Heart right ventricle (tissue), 16 donors: ENCODE data around the gene MAFG. TPM values are rescaled to one million over a fixed set of nuclear protein-coding genes. Genes with fewer than 3 reads are reported as not detected.
A peak's percentile ranks its signal among the peaks of the same experiment; 100 is the strongest.

ENCODE experiments used
- ATAC-seq, 8 donors: fragments of 200-7000 bp; cut with Tn5 transposase; one replicate each; pipeline ENCODE4 v1.9.1; 2020; ENCODE audit warnings: mild to moderate bottlenecking in 8 of 8, moderate library complexity in 8 of 8, moderate number of reproducible peaks in 1 of 8
- DNase-seq, 2 donors: peaks; one replicate each; pipeline ENCODE4 v3.0.0-alpha.2; 2020
- H3K27ac ChIP-seq, 10 donors: fragments of 200-600 bp; sonication (generic) in 2 of 10; one replicate each; pipeline versions ENCODE4 v1.5.0 to v1.8.0; 2020 to 2022; ENCODE audit warnings: mild to moderate bottlenecking in 3 of 10
- H3K27me3 ChIP-seq, 7 donors: fragments of 200-600 bp; one replicate each; pipeline ENCODE4 v1.8.0; 2021 to 2022; ENCODE audit warnings: mild to moderate bottlenecking in 2 of 7
- H3K36me3 ChIP-seq, 9 donors: fragments of 200-600 bp; sonication (generic) in 1 of 9; one replicate each; pipeline versions ENCODE4 v1.5.0 to v1.8.0; 2020 to 2022; ENCODE audit warnings: mild to moderate bottlenecking in 2 of 9
- H3K4me1 ChIP-seq, 9 donors: fragments of 200-600 bp; sonication (generic) in 1 of 9; one replicate each; pipeline versions ENCODE4 v1.5.0 to v1.8.0; 2020 to 2022; ENCODE audit warnings: mild to moderate bottlenecking in 4 of 9
- H3K4me3 ChIP-seq, 10 donors: fragments of 200-600 bp; sonication (generic) in 2 of 10; one replicate each; pipeline versions ENCODE4 v1.5.0 to v1.8.0; 2020 to 2022; ENCODE audit warnings: mild to moderate bottlenecking in 7 of 10, moderate library complexity in 2 of 10
- H3K9me3 ChIP-seq, 11 donors: fragments of 200-600 bp in 10 of 11; sonication (generic) in 2 of 11; one replicate each; pipeline versions ENCODE4 v1.5.0 to v1.8.0; 2013 to 2022; ENCODE audit warnings: mild to moderate bottlenecking in 2 of 11, control low read depth in 1 of 11, moderate library complexity in 1 of 11
- WGBS, 2 donors: extraction: QIAGEN DNeasy Blood & Tissue Kit; methylation state at CpG; one replicate each; pipeline ENCODE4 v1.1.7; 2013; ENCODE audit warnings: inconsistent platforms in 1 of 2; 5-methylcytosine and 5-hydroxymethylcytosine counted together
- intact Hi-C, 10 donors: fragments of 100-400 bp; cut with DNase I; formaldehyde crosslinking; loops; one replicate each; pipeline versions ENCODE4 v1.11.1 to v1.14.2; 2022
- polyA plus RNA-seq, 2 donors: library from polyadenylated mRNA; stranded (reverse); fragments of 200-250 nt; gene quantifications; one replicate each; pipeline ENCODE4 v1.2.3, GENCODE V29; 2013
- total RNA-seq, 10 donors: library from RNA; stranded (reverse); fragmentation: NEBNext Ultra II Directional in 3 of 10; extraction: Animal tissue kit (Norgen Biotek cat#: 25700) in 3 of 10; gene quantifications; one replicate each; pipeline versions ENCODE4 v1.2.1 to v1.2.4, GENCODE V29; 2021 to 2023
- TF ChIP-seq, protein P1 (sequence below), 9 donors: fragments of 200-600 bp; sonication (generic) in 2 of 9; IDR thresholded peaks; one replicate each; pipeline versions ENCODE4 v1.5.0 to v1.8.0; 2021 to 2022; ENCODE audit warnings: antibody characterized with exemption in 9 of 9, mild to moderate bottlenecking in 5 of 9, moderate library complexity in 1 of 9
- donor health status: Arrhythmogenic right ventricular cardiomyopathy.
- donor health status: ischemic (EF 13 %, LVEDD 7.1; RV severe dilation, severe dysfunction).
- donor health status: healthy with polysubstance abuse.
- donor health status: DM: no; HTN: yes; CAD: no.
- donor health status: DM: no; HTN: no; CAD: no.
- donor health status: ischemic (EF 25% LVEDD 6.9; RV normal size, moderate dysfunction).
- donor health status: ischemic (EF 25% LVEDD 5.7; RV mildly dilated, moderate dysfunction).
- donor health status: healthy.
- donor health status: DM: yes; HTN: yes; CAD: no.
- donor health status: Ischemic cardiomyopathy.
- donor health status: ischemic (EF 35%, LVEDD 5.7; RV mildly dilated, moderate dysfunction).
- donor health status: nonischemic (EF 11% LVEDD 7.7; RV severe dilation, severe dysfunction).
- donor health status: DM: yes; HTN: yes; CAD: no.
- donor health status: PGD.
- donor health status: ischemic (EF 29% LVEDD 5.4; RV normal size, mild dysfunction).
- donor health status: nonischemic (EF 23%, LVEDD 6.1; RV moderate dilation, normal function).

Gene MAFG
- total and polyA plus RNA-seq, 12 donors, result 10.5 to 30.9 (median 15.7) TPM

DNA sequence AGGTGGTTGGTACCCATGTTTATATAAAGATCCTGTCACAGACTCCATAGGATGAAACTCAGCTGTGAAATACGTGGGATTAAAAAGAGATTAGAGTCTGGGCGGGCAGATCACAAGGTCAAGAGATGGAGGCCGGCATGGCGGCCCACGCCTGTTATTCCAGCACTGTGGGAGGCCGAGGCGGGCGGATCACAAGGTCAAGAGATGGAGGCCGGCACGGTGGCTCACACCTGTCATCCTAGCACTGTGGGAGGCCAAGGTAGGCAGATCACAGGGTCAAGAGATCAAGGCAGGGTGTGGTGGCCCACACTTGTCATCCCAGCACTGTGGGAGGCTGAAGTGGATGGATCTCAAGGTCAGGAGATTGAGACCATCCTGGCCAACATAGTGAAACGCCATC, 32.1 kb downstream of the MAFG start:
- TF ChIP-seq, protein P1, sequence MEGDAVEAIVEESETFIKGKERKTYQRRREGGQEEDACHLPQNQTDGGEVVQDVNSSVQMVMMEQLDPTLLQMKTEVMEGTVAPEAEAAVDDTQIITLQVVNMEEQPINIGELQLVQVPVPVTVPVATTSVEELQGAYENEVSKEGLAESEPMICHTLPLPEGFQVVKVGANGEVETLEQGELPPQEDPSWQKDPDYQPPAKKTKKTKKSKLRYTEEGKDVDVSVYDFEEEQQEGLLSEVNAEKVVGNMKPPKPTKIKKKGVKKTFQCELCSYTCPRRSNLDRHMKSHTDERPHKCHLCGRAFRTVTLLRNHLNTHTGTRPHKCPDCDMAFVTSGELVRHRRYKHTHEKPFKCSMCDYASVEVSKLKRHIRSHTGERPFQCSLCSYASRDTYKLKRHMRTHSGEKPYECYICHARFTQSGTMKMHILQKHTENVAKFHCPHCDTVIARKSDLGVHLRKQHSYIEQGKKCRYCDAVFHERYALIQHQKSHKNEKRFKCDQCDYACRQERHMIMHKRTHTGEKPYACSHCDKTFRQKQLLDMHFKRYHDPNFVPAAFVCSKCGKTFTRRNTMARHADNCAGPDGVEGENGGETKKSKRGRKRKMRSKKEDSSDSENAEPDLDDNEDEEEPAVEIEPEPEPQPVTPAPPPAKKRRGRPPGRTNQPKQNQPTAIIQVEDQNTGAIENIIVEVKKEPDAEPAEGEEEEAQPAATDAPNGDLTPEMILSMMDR (IDR thresholded peaks at IDR 0.05), result no peak
- H3K27ac ChIP-seq, result no peak overlapping the region
- H3K4me3 ChIP-seq, result no peak overlapping the region
- H3K9me3 ChIP-seq, result no peaks in the 10 kb centered on the region
- H3K36me3 ChIP-seq, result peaks cover 0 to 72% (median 44%) of the 10 kb centered on the region in 9 donors
- no peak for DNase-seq
- peaks cover 3 to 19% (median 15%) of the 10 kb centered on the region in 9 donors for H3K4me1 ChIP-seq
- intact Hi-C loops, result no loop called here
- ATAC-seq, result no peak
- no peaks in the 10 kb centered on the region for H3K27me3 ChIP-seq
- WGBS, 2 donors, result 93 to 95% methylated on average over 11 of the region's 11 CpGs

DNA sequence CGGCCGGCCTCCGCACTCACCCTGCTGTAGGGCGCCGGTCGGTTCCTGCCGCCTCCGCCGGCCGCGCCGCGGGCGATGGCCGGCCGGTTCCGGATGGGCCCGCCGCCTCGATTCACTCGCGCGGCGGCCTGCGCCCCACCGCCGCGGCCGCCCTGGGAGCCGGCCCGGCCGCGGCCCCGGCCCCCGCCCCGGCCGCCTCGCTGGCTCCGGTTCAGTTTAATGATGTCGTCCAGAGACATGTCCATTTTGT, 36.3 kb downstream of the MAFG start:
- no peaks in the 10 kb centered on the region for H3K27me3 ChIP-seq
- no peak for ATAC-seq
- TF ChIP-seq, protein P1 (IDR thresholded peaks at IDR 0.05), result no peak
- 0 to 1% methylated on average over 25 to 40 of the region's 40 CpGs for WGBS, 2 donors
- intact Hi-C loops, result loop anchor here in 1 of 10 donors (5.0 kb wide), 1 partner anchor 1839 kb away; no protein-coding TSS in a partner anchor
- H3K4me3 ChIP-seq, result peak overlapping the region; percentile 72 to 100 (median 98)
- H3K27ac ChIP-seq, result peak overlapping the region; percentile 64 to 98 (median 96)
- H3K4me1 ChIP-seq, result peaks cover 11 to 34% (median 27%) of the 10 kb centered on the region in 9 donors
- no peak for DNase-seq
- no peaks in the 10 kb centered on the region for H3K9me3 ChIP-seq
- peaks cover 0 to 70% (median 42%) of the 10 kb centered on the region in 9 donors for H3K36me3 ChIP-seq

DNA sequence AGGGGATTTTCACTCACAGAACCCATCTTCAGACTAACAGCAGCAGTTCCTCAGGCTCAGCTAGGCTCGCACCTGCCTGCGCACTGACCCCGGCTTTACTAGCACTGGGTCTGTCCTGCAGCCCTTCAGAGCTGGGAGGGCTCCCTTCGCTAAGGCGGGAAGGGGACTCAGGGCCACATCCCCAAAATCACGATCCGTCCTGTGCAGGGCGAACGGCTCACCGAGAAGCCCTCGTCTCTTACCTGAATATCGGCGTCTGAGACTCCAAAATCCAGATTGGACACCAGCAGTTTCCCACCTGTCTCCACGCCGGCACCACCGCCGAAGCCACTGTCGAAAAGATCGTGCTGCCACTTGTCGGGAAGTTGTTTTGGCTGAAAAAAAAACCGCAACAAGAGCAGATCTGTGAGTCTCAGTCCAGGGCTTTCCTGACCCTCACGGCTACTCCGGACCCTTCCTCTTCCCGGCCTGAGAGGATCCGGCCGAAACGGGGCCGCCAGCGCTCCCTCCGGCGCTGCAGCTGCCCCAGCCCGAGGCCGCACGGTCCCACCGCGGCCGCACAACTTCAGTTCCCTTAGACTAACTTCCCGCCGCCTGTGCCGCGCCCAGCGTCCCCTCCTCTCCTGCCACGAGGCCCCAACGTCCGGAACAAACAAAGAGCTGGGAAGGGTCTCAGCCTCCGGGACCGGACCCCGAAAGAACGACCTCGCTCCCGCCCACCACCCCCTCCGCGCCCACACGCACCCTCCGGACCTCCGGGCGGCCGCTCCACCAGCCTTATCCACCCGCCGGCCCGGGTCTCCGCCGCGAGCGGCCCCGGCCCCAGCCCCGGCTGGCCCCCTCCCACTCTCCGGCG, 36.9 kb downstream of the MAFG start:
- peaks cover 11 to 39% (median 27%) of the 10 kb centered on the region in 9 donors for H3K4me1 ChIP-seq
- ATAC-seq (no peak), DNase-seq (no peak)
- H3K27me3 ChIP-seq, result no peaks in the 10 kb centered on the region
- H3K4me3 ChIP-seq, result peak overlapping the region; percentile 72 to 100 (median 98)
- TF ChIP-seq, protein P1 (IDR thresholded peaks at IDR 0.05), result no peak
- peaks cover 0 to 70% (median 37%) of the 10 kb centered on the region in 9 donors for H3K36me3 ChIP-seq
- H3K27ac ChIP-seq, result peak overlapping the region; percentile 64 to 98 (median 96)
- intact Hi-C loops, result loop anchor here in 1 of 10 donors (5.0 kb wide), 1 partner anchor 1838 kb away; no protein-coding TSS in a partner anchor
- 8 to 9% methylated on average over 56 to 69 of the region's 69 CpGs for WGBS, 2 donors
- H3K9me3 ChIP-seq, result no peaks in the 10 kb centered on the region

DNA sequence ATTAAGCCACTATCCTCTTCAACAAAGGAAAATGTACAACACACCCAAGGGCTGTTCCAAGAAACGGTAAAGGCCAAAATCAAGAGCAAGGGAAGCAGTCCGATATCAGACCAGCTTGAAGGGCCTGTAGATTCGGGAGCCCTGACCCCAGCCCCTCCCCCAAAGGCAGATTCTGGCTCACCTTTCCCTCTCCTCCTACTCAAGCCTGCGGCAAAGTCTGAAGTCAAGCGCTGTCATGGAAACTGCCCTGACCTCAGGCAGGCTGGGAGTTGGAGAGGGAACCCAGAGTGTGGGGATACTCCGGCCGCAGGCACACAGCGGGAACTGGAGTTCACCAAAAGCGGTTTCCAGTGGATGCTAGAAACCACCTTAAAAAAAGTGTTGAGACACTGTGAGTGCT, 37.9 kb downstream of the MAFG start:
- Histone ChIP-seq H3K9me3 (no peaks in the 10 kb centered on the region), H3K4me3 (peak overlapping the region in 2 of 10 donors; percentile 97 to 98), H3K27ac (no peak overlapping the region), H3K27me3 (no peaks in the 10 kb centered on the region), H3K36me3 (peaks cover 0 to 70% (median 34%) of the 10 kb centered on the region in 9 donors), H3K4me1 (peaks cover 11 to 48% (median 27%) of the 10 kb centered on the region in 9 donors)
- TF ChIP-seq, protein P1 (IDR thresholded peaks at IDR 0.05), result no peak
- DNase-seq (no peak), ATAC-seq (no peak)
- WGBS, 2 donors, result 93% methylated on average over 9 of the region's 9 CpGs
- intact Hi-C loops, result loop anchor here in 1 of 10 donors (5.0 kb wide), 1 partner anchor 1837 kb away; no protein-coding TSS in a partner anchor
